ENCODE results near the gene MLLT6.

Gene MLLT6

DNA sequence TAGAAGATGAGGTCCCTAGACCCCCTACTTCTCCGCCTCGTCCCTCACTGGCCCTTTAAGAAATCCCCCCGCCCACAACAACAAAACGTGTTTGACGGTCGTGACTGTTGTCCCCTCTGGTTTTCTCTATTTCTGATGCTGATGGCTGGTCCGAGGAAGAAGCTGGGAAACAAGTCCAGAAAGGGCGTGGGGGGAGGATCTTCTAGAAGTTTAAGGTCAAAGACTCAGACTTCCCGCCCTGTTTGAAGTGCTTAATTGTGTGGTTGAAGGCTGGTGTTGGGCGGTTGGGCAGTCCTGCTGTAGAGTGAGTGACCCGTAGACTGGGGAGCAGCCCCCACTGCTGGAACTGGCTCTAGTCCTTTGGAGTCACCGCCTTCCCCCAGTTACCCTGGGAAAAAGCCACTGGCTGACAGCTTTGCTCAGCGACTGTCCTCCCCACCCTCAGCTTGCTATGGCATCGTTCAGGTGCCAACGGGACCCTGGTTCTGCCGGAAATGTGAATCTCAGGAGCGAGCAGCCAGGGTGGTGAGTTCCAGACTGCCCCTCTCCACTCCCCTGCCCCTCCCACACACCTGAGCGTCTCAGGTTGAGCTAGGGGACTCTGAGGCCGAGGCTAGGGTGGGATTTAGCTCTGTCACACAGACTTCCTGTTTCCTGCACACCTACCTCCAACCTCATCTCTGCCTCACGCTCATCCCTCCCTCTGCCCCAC is 1.6 kb downstream of the MLLT6 start:
- peak overlapping the region; percentile 76 for H3K27ac ChIP-seq
- DNase-seq (ENCODE audit: low read depth, low spot score), result no peak

DNA sequence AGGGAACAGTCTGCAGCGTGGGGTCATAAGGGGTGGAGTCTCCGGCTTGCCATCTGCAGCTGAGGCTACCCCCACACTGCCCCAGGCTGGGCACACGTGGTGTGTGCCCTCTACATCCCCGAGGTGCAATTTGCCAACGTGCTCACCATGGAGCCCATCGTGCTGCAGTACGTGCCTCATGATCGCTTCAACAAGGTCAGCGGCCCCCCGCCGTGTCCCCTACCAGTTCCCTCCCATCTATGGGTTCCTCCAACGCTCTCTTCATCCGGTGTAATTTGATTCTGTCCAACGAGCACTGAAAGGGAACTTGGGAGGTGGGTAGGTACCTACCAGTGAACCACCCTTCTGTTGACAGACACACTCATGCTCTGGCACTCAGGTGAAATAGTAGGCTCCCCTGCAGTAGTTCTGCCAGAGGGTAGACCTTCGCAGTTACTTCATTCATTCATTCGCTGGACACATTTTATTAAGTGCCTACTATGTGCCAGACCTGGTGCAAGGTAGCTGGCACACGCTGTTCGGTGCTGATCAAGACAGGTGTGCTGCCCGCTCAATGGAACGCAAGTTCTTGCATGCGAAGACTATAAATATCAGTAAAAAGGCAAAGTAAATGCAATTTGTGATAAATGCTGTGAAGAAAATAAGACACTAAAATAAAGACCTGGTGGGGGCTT is 2.7 kb downstream of the MLLT6 start:
- no peak overlapping the region for H3K27ac ChIP-seq
- no peak for DNase-seq (ENCODE audit: low read depth, low spot score)

DNA sequence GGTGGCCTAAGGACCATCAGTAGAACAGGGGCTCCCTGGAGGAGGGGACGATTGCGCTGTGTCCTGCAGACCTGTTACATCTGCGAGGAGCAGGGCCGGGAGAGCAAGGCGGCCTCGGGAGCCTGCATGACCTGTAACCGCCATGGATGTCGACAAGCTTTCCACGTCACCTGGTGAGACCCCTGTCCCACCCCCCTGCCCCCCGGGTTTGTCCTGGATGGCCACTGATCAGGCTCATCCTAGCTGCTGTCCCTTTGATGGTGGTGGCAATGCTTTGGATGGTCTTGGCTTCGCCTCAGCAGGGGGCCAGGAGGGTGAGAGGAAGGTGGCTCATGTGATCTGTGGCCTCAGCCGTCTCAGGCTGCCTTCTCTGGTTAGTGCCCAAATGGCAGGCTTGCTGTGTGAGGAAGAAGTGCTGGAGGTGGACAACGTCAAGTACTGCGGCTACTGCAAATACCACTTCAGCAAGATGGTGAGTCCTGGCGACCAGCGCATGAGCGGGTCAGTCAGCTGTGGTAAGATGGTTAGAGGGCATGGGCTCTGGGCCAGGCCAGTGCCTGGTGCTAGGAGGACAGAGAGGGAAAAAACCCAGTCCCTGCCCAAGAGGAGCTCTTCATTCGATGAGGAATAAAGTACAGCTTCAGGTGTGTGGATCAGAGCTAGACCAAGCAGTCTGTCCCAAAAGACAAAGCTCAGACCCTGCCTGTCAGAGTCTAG is 4.2 kb downstream of the MLLT6 start:
- no peak for DNase-seq (ENCODE audit: low read depth, low spot score)
- H3K27ac ChIP-seq, result no peak overlapping the region

DNA sequence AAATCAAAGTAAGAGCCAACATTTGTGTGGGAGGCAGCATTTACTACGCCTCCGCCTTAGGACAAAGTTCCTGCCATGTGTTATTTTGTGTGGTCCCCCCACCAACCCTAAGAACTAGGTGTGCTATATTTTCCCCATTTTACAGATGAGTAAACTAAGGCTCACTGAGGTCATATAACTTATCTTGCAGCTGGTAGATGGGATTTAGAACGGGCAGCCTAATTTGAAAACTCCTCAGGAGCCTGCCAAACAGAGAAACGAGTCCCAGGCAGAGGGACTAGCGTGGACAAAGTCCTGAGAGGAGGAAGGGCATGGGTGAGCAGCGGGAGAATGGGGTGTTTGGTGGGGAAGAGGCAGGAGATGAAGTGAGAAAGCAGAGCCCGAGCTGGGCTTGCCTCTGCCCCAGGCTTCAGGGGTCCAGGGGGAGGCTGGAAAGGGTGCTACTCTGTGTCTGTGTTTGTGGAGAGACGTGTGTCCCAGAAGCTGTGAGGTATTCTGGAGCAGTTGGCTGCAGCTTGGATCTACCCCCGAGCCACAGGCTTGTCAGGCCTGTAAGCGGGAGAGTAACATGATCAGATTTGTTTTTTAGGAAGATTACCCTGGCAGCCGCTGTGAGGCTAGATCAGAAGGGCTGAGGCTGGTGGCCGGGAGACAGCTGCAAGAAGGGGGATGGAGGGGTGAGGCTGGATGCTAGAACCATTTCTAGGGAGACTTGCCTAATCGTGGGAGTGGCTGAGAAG is 5.0 kb downstream of the MLLT6 start:
- no peak overlapping the region for H3K27ac ChIP-seq
- no peak for DNase-seq (ENCODE audit: low read depth, low spot score)

GRCh38 chr17:38710604-38710962 is 5.5 kb downstream of the MLLT6 start:
- no peak for DNase-seq (ENCODE audit: low read depth, low spot score)
- no peak overlapping the region for H3K27ac ChIP-seq

DNA sequence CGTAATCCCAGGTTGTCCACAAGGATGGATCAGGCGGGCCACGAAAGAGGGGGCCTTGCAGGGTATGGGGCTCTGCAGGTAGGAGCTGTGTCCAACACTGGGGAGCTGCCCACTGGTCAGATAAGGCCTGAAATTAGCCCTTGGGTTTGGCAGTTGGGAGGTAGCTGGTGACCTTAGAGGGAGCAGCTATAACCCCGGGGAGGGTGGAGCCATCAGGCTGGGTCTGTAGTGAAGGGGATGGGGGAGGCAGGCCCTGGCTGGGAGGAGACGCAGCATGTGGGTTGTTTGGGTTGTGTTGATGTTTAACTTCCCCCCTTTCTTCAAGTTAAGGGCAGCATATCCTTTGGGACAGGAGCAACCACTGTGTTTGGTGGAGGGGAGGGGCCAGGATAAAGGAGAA is 5.9 kb downstream of the MLLT6 start:
- H3K27ac ChIP-seq, result no peak overlapping the region
- no peak for DNase-seq (ENCODE audit: low read depth, low spot score)

GRCh38 chr17:38711792-38712571 is 6.9 kb downstream of the MLLT6 start:
- H3K27ac ChIP-seq, result no peak overlapping the region
- DNase-seq (ENCODE audit: low read depth, low spot score), result no peak

GRCh38 chr17:38712593-38712992 is 7.5 kb downstream of the MLLT6 start:
- H3K27ac ChIP-seq, result no peak overlapping the region
- DNase-seq (ENCODE audit: low read depth, low spot score), result no peak

GRCh38 chr17:38713456-38714075 is 8.5 kb downstream of the MLLT6 start:
- DNase-seq (ENCODE audit: low read depth, low spot score), result no peak
- no peak overlapping the region for H3K27ac ChIP-seq

- no peak for DNase-seq (ENCODE audit: low read depth, low spot score)
- H3K27ac ChIP-seq, result no peak overlapping the region
Measured at GRCh38 chr17:38715216-38715943, 10.3 kb downstream of the MLLT6 start.

- DNase-seq (ENCODE audit: low read depth, low spot score), result no peak
- H3K27ac ChIP-seq, result no peak overlapping the region
Measured at GRCh38 chr17:38716368-38717005, 11.4 kb downstream of the MLLT6 start.

DNA sequence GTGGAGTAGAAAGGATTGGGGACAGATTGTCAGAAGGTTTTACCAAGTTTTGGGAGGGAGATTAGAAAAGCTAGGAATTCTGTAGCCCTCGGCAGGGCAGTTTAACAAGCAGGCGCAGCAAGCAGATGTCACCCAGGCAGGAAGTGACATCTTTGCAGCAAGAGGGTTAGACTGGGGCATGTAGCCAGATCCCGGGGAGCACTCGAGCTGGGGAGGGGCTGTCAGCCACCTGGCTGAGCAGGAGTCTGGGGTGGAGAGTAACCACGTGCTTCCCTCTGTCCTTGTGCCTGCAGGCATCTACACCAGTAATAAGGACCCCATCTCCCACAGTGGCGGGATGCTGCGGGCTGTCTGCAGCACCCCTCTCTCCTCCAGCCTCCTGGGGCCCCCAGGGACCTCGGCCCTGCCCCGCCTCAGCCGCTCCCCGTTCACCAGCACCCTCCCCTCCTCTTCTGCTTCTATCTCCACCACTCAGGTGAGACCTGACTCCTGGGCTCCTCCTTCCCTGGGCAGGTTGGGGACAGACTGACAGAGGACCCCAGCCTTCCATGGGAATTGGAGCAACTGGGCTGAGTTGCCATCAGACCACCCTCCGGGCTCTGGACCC is 12.2 kb downstream of the MLLT6 start:
- DNase-seq (ENCODE audit: low read depth, low spot score), result no peak
- no peak overlapping the region for H3K27ac ChIP-seq

DNA sequence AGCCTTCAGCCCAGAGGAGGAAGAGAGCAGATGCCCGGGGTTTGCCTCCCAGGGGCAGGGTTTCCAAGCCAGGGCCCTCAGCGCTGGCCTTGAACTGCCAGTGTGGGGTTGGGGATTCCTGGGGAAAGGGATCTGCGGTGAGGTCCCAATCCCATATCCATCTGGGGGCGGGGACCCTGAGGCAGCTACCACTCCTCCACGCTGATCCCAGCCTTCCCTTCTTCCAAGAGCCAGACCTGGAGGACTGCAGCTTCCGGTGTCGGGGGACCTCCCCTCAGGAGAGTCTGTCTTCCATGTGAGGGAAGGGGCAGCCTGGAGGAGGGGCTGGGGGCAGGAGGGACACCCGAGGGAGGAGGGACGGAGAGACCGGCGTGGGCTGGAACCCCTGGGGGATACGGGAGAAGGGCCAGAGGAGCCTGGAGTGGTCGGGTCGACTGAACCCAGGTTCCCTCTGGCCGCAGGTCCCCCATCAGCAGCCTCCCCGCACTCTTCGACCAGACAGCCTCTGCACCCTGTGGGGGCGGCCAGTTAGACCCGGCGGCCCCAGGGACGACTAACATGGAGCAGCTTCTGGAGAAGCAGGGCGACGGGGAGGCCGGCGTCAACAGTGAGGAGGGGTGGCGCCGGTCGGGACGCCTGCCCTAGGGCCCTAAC is 14.3 kb downstream of the MLLT6 start:
- DNase-seq (ENCODE audit: low read depth, low spot score), result no peak
- no peak overlapping the region for H3K27ac ChIP-seq

- no peak for DNase-seq (ENCODE audit: low read depth, low spot score)
- no peak overlapping the region for H3K27ac ChIP-seq
Measured at GRCh38 chr17:38719943-38720641, 15.0 kb downstream of the MLLT6 start.

GRCh38 chr17:38720941-38721340 is 15.9 kb downstream of the MLLT6 start:
- H3K27ac ChIP-seq, result no peak overlapping the region
- no peak for DNase-seq (ENCODE audit: low read depth, low spot score)

DNA sequence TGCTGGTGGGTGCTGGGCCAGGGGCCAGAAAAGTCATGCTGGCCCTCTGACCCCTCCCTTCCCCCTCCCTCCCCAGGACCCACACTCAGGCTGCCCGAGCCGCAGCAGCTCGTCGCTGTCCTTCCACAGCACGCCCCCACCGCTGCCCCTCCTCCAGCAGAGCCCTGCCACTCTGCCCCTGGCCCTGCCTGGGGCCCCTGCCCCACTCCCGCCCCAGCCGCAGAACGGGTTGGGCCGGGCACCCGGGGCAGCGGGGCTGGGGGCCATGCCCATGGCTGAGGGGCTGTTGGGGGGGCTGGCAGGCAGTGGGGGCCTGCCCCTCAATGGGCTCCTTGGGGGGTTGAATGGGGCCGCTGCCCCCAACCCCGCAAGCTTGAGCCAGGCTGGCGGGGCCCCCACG is 16.7 kb downstream of the MLLT6 start:
- H3K27ac ChIP-seq, result no peak overlapping the region
- no peak for DNase-seq (ENCODE audit: low read depth, low spot score)

GRCh38 chr17:38724337-38724988 is 19.4 kb downstream of the MLLT6 start:
- H3K27ac ChIP-seq, result no peak overlapping the region
- no peak for DNase-seq (ENCODE audit: low read depth, low spot score)
